HepG2 (cell line): ENCODE measurements around the gene ODAD4. TPM values are rescaled to one million over a fixed set of nuclear protein-coding genes. Genes with fewer than 3 reads are reported as not detected.

Source experiments
- ETS1 ChIP-seq: sonication (generic); formaldehyde crosslinking; IDR thresholded peaks from 2 replicates; pipeline ENCODE4 v1.4.0; 2020; ENCODE audit warnings: missing genetic modification reagents
- FOXJ3 ChIP-seq: sonication (generic); formaldehyde crosslinking; IDR thresholded peaks from 2 replicates; pipeline ENCODE4 v1.4.0; 2020; ENCODE audit warnings: missing genetic modification reagents, mild to moderate bottlenecking, borderline replicate concordance
- GABPA ChIP-seq, 2 experiments: IDR thresholded peaks; 2 replicates each; pipeline ENCODE4 v1.6.1; 2011 to 2016; ENCODE audit warnings: low read depth in 2 of 2, low read length in 1 of 2, missing biosample characterization in 1 of 2, missing genetic modification characterization in 1 of 2
- KDM1A ChIP-seq: IDR thresholded peaks from 2 replicates; pipeline ENCODE4 v1.6.1; 2016; ENCODE audit warnings: missing compliant biosample characterization
- KDM3A ChIP-seq: IDR thresholded peaks from 2 replicates; pipeline ENCODE4 v1.6.1; 2018; ENCODE audit warnings: low read depth, missing compliant biosample characterization
- MATR3 ChIP-seq: sonication (generic); formaldehyde crosslinking; IDR thresholded peaks from 2 replicates; pipeline ENCODE4 v1.4.0; 2020; ENCODE audit warnings: missing genetic modification reagents
- MXD3 ChIP-seq: IDR thresholded peaks from 2 replicates; pipeline ENCODE4 v1.6.1; 2016; ENCODE audit warnings: mild to moderate bottlenecking, missing biosample characterization, missing genetic modification reagents
- MXI1 ChIP-seq: IDR thresholded peaks from 3 replicates; pipeline ENCODE4 v1.6.1; 2012; ENCODE audit warnings: low read depth, low read length, inconsistent platforms, borderline replicate concordance
- NFE2L1 ChIP-seq: sonication (generic); formaldehyde crosslinking; IDR thresholded peaks from 2 replicates; pipeline ENCODE4 v1.4.0; 2020; ENCODE audit warnings: missing genetic modification reagents, mild to moderate bottlenecking, borderline replicate concordance
- NR1H2 ChIP-seq: sonication (generic); formaldehyde crosslinking; IDR thresholded peaks from 2 replicates; pipeline ENCODE4 v1.8.1; 2022; ENCODE audit warnings: low read depth, missing genetic modification reagents, borderline replicate concordance
- PHF20 ChIP-seq: sonication (generic); formaldehyde crosslinking; IDR thresholded peaks from 2 replicates; pipeline ENCODE4 v1.5.0; 2020; ENCODE audit warnings: mild to moderate bottlenecking, missing genetic modification reagents
- SRSF1 ChIP-seq: fragments of 200-400 bp; formaldehyde crosslinking; optimal IDR thresholded peaks from 2 replicates; pipeline ENCODE3; 2017; ENCODE audit warnings: mild to moderate bottlenecking, low read depth, low read length, moderate library complexity
- TRIM24 ChIP-seq: sonication (generic); formaldehyde crosslinking; IDR thresholded peaks from 2 replicates; pipeline ENCODE4 v1.8.0; 2022; ENCODE audit warnings: mild to moderate bottlenecking, missing genetic modification reagents
- ZBTB20 ChIP-seq: sonication (generic); formaldehyde crosslinking; IDR thresholded peaks from 2 replicates; pipeline ENCODE4 v1.8.1; 2023; ENCODE audit warnings: missing genetic modification reagents, low read depth, mild to moderate bottlenecking, borderline replicate concordance
- ZBTB21 ChIP-seq: sonication (generic); formaldehyde crosslinking; IDR thresholded peaks from 2 replicates; pipeline ENCODE4 v1.4.0; 2020; ENCODE audit warnings: missing genetic modification reagents
- ZNF205 ChIP-seq: IDR thresholded peaks from 2 replicates; pipeline ENCODE4 v1.6.1; 2018; ENCODE audit warnings: missing biosample characterization, missing genetic modification reagents
- ZNF556 ChIP-seq: sonication (generic); formaldehyde crosslinking; IDR thresholded peaks from 2 replicates; pipeline ENCODE4 v1.4.0; 2020; ENCODE audit warnings: mild to moderate bottlenecking, missing genetic modification reagents, borderline replicate concordance
- ZNF562 ChIP-seq: sonication (generic); formaldehyde crosslinking; IDR thresholded peaks from 2 replicates; pipeline ENCODE4 v1.8.0; 2022; ENCODE audit warnings: missing genetic modification reagents, borderline replicate concordance
- ZNF563 ChIP-seq: sonication (generic); formaldehyde crosslinking; IDR thresholded peaks from 2 replicates; pipeline ENCODE4 v1.8.0; 2022; ENCODE audit warnings: mild to moderate bottlenecking, moderate library complexity, missing genetic modification reagents
- ZNF569 ChIP-seq: sonication (generic); formaldehyde crosslinking; IDR thresholded peaks from 2 replicates; pipeline ENCODE4 v1.5.0; 2020; ENCODE audit warnings: mild to moderate bottlenecking, missing genetic modification reagents, moderate library complexity, borderline replicate concordance
- ZNF704 ChIP-seq: sonication (generic); formaldehyde crosslinking; IDR thresholded peaks from 2 replicates; pipeline ENCODE4 v1.8.1; 2023; ENCODE audit warnings: mild to moderate bottlenecking, inconsistent platforms, moderate library complexity, missing genetic modification reagents, borderline replicate concordance
- ZNF792 ChIP-seq: IDR thresholded peaks from 2 replicates; pipeline ENCODE4 v1.6.1; 2016
- polyA plus RNA-seq, 8 experiments: library from polyadenylated mRNA; depleted of rRNA in 3 of 8; stranded (reverse) in 7 of 8; unstranded in 1 of 8; fragments of >200 nt; fragmentation: Illumina TruSeq in 4 of 8; extraction: Trizol in 4 of 8; gene quantifications; 2 replicates each; pipeline versions ENCODE4 v1.2.1 to v1.2.3, GENCODE V29; 2011 to 2016; ENCODE audit warnings: low read depth in 4 of 8, missing spikeins in 1 of 8, mixed read lengths in 1 of 8; ENCODE audit not compliant: insufficient read depth in 1 of 8
- total RNA-seq, 5 experiments: library from RNA; depleted of rRNA; stranded (reverse); fragments of >200 nt; fragmentation: Illumina TruSeq; extraction: Trizol; gene quantifications; 2 replicates each; pipeline ENCODE4 v1.2.3, GENCODE V29; 2016; ENCODE audit warnings: low read depth in 1 of 5
- TF ChIP-seq, protein P1 (sequence below): sonication (generic); formaldehyde crosslinking; IDR thresholded peaks from 2 replicates; pipeline ENCODE4 v1.5.0; 2020; ENCODE audit warnings: mild to moderate bottlenecking, missing genetic modification reagents, borderline replicate concordance

The ODAD4 gene
- total and polyA plus RNA-seq, 2 of the 13 experiments (the other 11 are each of a cell fraction or from before 2014, with no cell fraction given), result 0.48 to 0.53 TPM

GRCh38 chr17:41930009-41930832, at the start of gene ODAD4 (continued):
- TF ChIP-seq, protein P1, sequence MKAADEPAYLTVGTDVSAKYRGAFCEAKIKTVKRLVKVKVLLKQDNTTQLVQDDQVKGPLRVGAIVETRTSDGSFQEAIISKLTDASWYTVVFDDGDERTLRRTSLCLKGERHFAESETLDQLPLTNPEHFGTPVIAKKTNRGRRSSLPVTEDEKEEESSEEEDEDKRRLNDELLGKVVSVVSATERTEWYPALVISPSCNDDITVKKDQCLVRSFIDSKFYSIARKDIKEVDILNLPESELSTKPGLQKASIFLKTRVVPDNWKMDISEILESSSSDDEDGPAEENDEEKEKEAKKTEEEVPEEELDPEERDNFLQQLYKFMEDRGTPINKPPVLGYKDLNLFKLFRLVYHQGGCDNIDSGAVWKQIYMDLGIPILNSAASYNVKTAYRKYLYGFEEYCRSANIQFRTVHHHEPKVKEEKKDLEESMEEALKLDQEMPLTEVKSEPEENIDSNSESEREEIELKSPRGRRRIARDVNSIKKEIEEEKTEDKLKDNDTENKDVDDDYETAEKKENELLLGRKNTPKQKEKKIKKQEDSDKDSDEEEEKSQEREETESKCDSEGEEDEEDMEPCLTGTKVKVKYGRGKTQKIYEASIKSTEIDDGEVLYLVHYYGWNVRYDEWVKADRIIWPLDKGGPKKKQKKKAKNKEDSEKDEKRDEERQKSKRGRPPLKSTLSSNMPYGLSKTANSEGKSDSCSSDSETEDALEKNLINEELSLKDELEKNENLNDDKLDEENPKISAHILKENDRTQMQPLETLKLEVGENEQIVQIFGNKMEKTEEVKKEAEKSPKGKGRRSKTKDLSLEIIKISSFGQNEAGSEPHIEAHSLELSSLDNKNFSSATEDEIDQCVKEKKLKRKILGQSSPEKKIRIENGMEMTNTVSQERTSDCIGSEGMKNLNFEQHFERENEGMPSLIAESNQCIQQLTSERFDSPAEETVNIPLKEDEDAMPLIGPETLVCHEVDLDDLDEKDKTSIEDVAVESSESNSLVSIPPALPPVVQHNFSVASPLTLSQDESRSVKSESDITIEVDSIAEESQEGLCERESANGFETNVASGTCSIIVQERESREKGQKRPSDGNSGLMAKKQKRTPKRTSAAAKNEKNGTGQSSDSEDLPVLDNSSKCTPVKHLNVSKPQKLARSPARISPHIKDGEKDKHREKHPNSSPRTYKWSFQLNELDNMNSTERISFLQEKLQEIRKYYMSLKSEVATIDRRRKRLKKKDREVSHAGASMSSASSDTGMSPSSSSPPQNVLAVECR (CRISPR knock-in tag), result peak; percentile 95
- TF ChIP-seq NFE2L1 (CRISPR knock-in tag) (no peak), GABPA (IDR thresholded peaks at IDR 0.05; ENCODE audit: low read depth, low read length) (peak; percentile 74), GABPA (CRISPR knock-in tag; IDR thresholded peaks at IDR 0.05; ENCODE audit: low read depth) (peak; percentile 94), MXI1 (peak; percentile 79; the same call in 1 of the 3 replicates), TRIM24 (no peak), ZNF569 (CRISPR knock-in tag) (no peak), ZNF563 (CRISPR knock-in tag) (peak; percentile 71; the same call in 1 of the 2 replicates), ETS1 (CRISPR knock-in tag) (0 out of 2 replicates have a peak, but pooled peaks have one; percentile 59), ZBTB20 (peak; percentile 91), SRSF1 (peak; percentile 79), ZNF556 (CRISPR knock-in tag) (peak; percentile 92), MXD3 (CRISPR knock-in tag) (peak; percentile 80), FOXJ3 (peak; percentile 70; the same call in 1 of the 2 replicates), KDM3A (CRISPR knock-in tag) (peak; percentile 57; the same call in 1 of the 2 replicates), ZNF562 (CRISPR knock-in tag) (no peak), ZNF792 (peak; percentile 93), MATR3 (no peak), NR1H2 (CRISPR knock-in tag) (no peak), ZNF704 (CRISPR knock-in tag) (peak; percentile 71; the same call in 1 of the 2 replicates), PHF20 (CRISPR knock-in tag) (peak; percentile 87), KDM1A (CRISPR knock-in tag) (peak; percentile 91), ZNF205 (CRISPR knock-in tag) (peak; percentile 89), ZBTB21 (no peak)
